NOMO-1 treated with dmso at 0.1 percent for 144 hours (cell line): ENCODE measurements around the gene CTLA4.
"Not testable (repeated sequence)": the region's sequence is repeated elsewhere in the genome, so short reads cannot be mapped to it uniquely, and the experiment has no call there.

Source experiments
- DNase-seq: peaks from one replicate; lab custom pipeline; 2025; ENCODE audit not compliant: unreplicated experiment; lab: John Stamatoyannopoulos, UW

Gene CTLA4

GRCh38 chr2:203855274-203855673 is 12.3 kb upstream of the CTLA4 start:
- DNase-seq, result no peak

GRCh38 chr2:203857656-203858055 is 9.9 kb upstream of the CTLA4 start:
- DNase-seq, result no peak

- DNase-seq, result no peak
Observed at GRCh38 chr2:203858176-203858575, 9.4 kb upstream of the CTLA4 start.

GRCh38 chr2:203859030-203859789 is 8.4 kb upstream of the CTLA4 start:
- DNase-seq, result no peak

- DNase-seq, result no peak
Observed at GRCh38 chr2:203861197-203861596, 6.4 kb upstream of the CTLA4 start.

GRCh38 chr2:203861607-203862006 is 6.0 kb upstream of the CTLA4 start:
- no peak for DNase-seq

- DNase-seq, result no peak
Observed at GRCh38 chr2:203869223-203870042, 1.9 kb downstream of the CTLA4 start.

GRCh38 chr2:203870481-203870880 is 2.9 kb downstream of the CTLA4 start:
- no peak for DNase-seq

- no peak for DNase-seq
Observed at GRCh38 chr2:203870941-203871340, 3.4 kb downstream of the CTLA4 start.

GRCh38 chr2:203871371-203871983 is 3.9 kb downstream of the CTLA4 start:
- no peak for DNase-seq

- DNase-seq, result no peak
Observed at GRCh38 chr2:203873461-203873860, 5.9 kb downstream of the CTLA4 start.

- DNase-seq, result no peak
Observed at GRCh38 chr2:203873921-203874631, 6.5 kb downstream of the CTLA4 start.

- no peak for DNase-seq
Observed at GRCh38 chr2:203875471-203875870, 7.9 kb downstream of the CTLA4 start.

- no peak for DNase-seq
Observed at GRCh38 chr2:203876328-203876727, 8.8 kb downstream of the CTLA4 start.

- no peak for DNase-seq
Observed at GRCh38 chr2:203878063-203878462, 10.5 kb downstream of the CTLA4 start.

- no peak for DNase-seq
Observed at GRCh38 chr2:203880557-203881125, 13.1 kb downstream of the CTLA4 start.

GRCh38 chr2:203881185-203881584 is 13.6 kb downstream of the CTLA4 start:
- DNase-seq, result not testable (repeated sequence)

GRCh38 chr2:203882551-203882950 is 15.0 kb downstream of the CTLA4 start:
- DNase-seq, result no peak

GRCh38 chr2:203886661-203887151 is 19.1 kb downstream of the CTLA4 start:
- peak; percentile 67 for DNase-seq

GRCh38 chr2:203887677-203888076 is 20.1 kb downstream of the CTLA4 start:
- DNase-seq, result no peak

GRCh38 chr2:203889542-203889941 is 22.0 kb downstream of the CTLA4 start:
- no peak for DNase-seq
